HEK293T (cell line): Measurements from ENCODE around the gene C1orf174.

ENCODE experiments used
- ARNT ChIP-seq: fragments of 450-650 bp; IDR thresholded peaks from 2 replicates; pipeline ENCODE4 v1.6.1; 2017; ENCODE audit warnings: mild to moderate bottlenecking
- BHLHE40 ChIP-seq: fragments of 450-650 bp; IDR thresholded peaks from 2 replicates; pipeline ENCODE4 v1.6.1; 2016; ENCODE audit warnings: mild to moderate bottlenecking, moderate library complexity, borderline replicate concordance
- FOXK2 ChIP-seq: fragments of 450-650 bp; IDR thresholded peaks from 2 replicates; pipeline ENCODE4 v1.6.1; 2016; ENCODE audit warnings: mild to moderate bottlenecking
- FOXM1 ChIP-seq: fragments of 450-650 bp; IDR thresholded peaks from 2 replicates; pipeline ENCODE4 v1.6.1; 2017; ENCODE audit warnings: mild to moderate bottlenecking, borderline replicate concordance
- NFRKB ChIP-seq: fragments of 450-650 bp; IDR thresholded peaks from 2 replicates; pipeline ENCODE4 v1.6.1; 2016; ENCODE audit warnings: mild to moderate bottlenecking, moderate library complexity
- SUZ12 ChIP-seq: fragments of 450-650 bp; IDR thresholded peaks from 2 replicates; pipeline ENCODE4 v1.6.1; 2016; ENCODE audit warnings: mild to moderate bottlenecking

DNA sequence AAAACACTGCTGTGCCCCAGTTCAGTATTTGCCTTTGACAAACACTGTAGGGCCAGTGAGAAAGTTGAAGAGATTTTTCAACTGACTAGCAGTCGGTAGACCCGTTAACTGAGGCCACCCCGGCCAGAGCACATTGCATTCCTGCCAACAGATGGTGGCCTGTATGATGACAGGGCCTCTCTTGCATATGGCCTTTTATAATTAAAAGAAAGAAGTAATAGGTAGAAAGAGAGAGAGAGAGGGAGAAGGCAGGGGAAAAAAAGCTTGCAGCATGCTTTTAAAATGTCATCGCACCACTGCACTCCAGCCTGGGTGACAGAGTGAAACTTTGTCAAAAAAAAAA, 4.7 kb upstream of the C1orf174 start:
- TF ChIP-seq NFRKB (no peak), SUZ12 (no peak), BHLHE40 (no peak), FOXM1 (no peak), ARNT (no peak), FOXK2 (no peak)
